PC-3 (cell line): ENCODE measurements around the gene BSCL2. TPM values are rescaled to one million over a fixed set of nuclear protein-coding genes. Genes with fewer than 3 reads are reported as not detected.
A peak's percentile ranks its signal among the peaks of the same experiment; 100 is the strongest.
"Not testable (repeated sequence)": the region's sequence is repeated elsewhere in the genome, so short reads cannot be mapped to it uniquely, and the experiment has no call there.

Source experiments
- ATAC-seq: fragments of 200-7000 bp; cut with Tn5 transposase; 2 replicates; pipeline ENCODE4 v1.9.1; 2020; ENCODE audit warnings: mild to moderate bottlenecking, moderate library complexity
- BruUV-seq: library from RNA; stranded (reverse); fragments of 400-500 nt; replicated peaks from 2 replicates; lab custom pipeline; 2021; lab: Mats Ljungman, UMichigan
- CTCF ChIA-PET: fragments of 300-600 bp; sonication (Branson Sonifier 250); formaldehyde crosslinking; loops from one replicate; lab custom pipeline; 2022; ENCODE audit warnings: antibody characterized with exemption; lab: Charles Lee
- POLR2A ChIA-PET: fragments of 300-600 bp; sonication (Branson Sonifier 250); formaldehyde crosslinking; loops from one replicate; lab custom pipeline; 2022; ENCODE audit warnings: antibody characterized with exemption; ENCODE audit not compliant: unreplicated experiment; lab: Charles Lee
- DNase-seq: peaks from one replicate; pipeline ENCODE4 v3.0.0-alpha.2; 2015
- H2AFZ ChIP-seq: fragments of 300-600 bp; sonication (generic); 2 replicates; pipeline ENCODE4 v1.6.0; 2016; ENCODE audit warnings: antibody characterized with exemption, low read length
- H3F3A ChIP-seq: fragments of 300-600 bp; sonication (generic); one replicate; pipeline ENCODE4 v1.6.0; 2017; ENCODE audit warnings: antibody characterized with exemption, low read length, control low read depth, mild to moderate bottlenecking; ENCODE audit not compliant: unreplicated experiment
- H3K27ac ChIP-seq: fragments of 300-600 bp; sonication (generic); 2 replicates; pipeline ENCODE4 v1.5.1; 2016; ENCODE audit warnings: mild to moderate bottlenecking, low read length
- H3K27me3 ChIP-seq: fragments of 300-600 bp; sonication (generic); 2 replicates; pipeline ENCODE4 v1.6.1; 2016; ENCODE audit warnings: low read length, mixed read lengths
- H3K36me3 ChIP-seq: fragments of 300-600 bp; sonication (generic); 2 replicates; pipeline ENCODE4 v1.6.1; 2016; ENCODE audit warnings: low read depth, mixed run types, low read length, mixed read lengths
- H3K4me1 ChIP-seq: fragments of 300-600 bp; sonication (generic); 2 replicates; pipeline ENCODE4 v1.5.1; 2016; ENCODE audit warnings: low read length; ENCODE audit not compliant: insufficient read depth
- H3K4me2 ChIP-seq: fragments of 300-600 bp; sonication (generic); 2 replicates; pipeline ENCODE4 v1.6.0; 2016; ENCODE audit warnings: low read length
- H3K4me3 ChIP-seq: fragments of 300-600 bp; sonication (generic); 2 replicates; pipeline ENCODE4 v1.5.1; 2016; ENCODE audit warnings: mild to moderate bottlenecking, low read length, mixed read lengths
- H3K79me2 ChIP-seq: fragments of 300-600 bp; sonication (generic); 2 replicates; pipeline ENCODE4 v1.6.1; 2017; ENCODE audit warnings: low read length, mixed read lengths
- H3K9ac ChIP-seq: fragments of 300-600 bp; sonication (generic); 2 replicates; pipeline ENCODE4 v1.6.0; 2016; ENCODE audit warnings: mild to moderate bottlenecking, low read length
- H3K9me2 ChIP-seq: fragments of 300-600 bp; sonication (generic); replicated peaks from 2 replicates; pipeline ENCODE4 v1.6.1; 2016; ENCODE audit warnings: mixed run types, low read length, mixed read lengths
- H3K9me3 ChIP-seq: fragments of 300-600 bp; sonication (generic); 2 replicates; pipeline ENCODE4 v1.6.1; 2016; ENCODE audit warnings: low read length, mixed read lengths
- H4K20me1 ChIP-seq: fragments of 300-600 bp; sonication (generic); 2 replicates; pipeline ENCODE4 v1.6.1; 2016; ENCODE audit warnings: low read length, mixed read lengths
- EZH2 ChIP-seq: fragments of 300-600 bp; sonication (generic); IDR thresholded peaks from one replicate; pipeline ENCODE4 v1.6.1; 2017; ENCODE audit warnings: antibody characterized with exemption, mild to moderate bottlenecking, low read length; ENCODE audit not compliant: unreplicated experiment
- EZH2phosphoT487 ChIP-seq: fragments of 300-600 bp; sonication (generic); IDR thresholded peaks from 2 replicates; pipeline ENCODE4 v1.6.1; 2018; ENCODE audit warnings: mild to moderate bottlenecking, antibody characterized with exemption, low read length, borderline replicate concordance
- intact Hi-C: fragments of 100-400 bp; cut with micrococcal nuclease; formaldehyde crosslinking; loops from 2 replicates; pipeline ENCODE4 v1.9.0; 2023
- total RNA-seq: library from RNA; depleted of rRNA; stranded (reverse); fragments of >200 nt; gene quantifications from 2 replicates; pipeline ENCODE4 v1.2.3, GENCODE V29; 2014
- TF ChIP-seq, protein P1 (sequence below): fragments of 300-600 bp; sonication (generic); conservative IDR thresholded peaks from 2 replicates; pipeline ENCODE4 v1.5.1; 2017; ENCODE audit warnings: antibody characterized with exemption, low read depth, mild to moderate bottlenecking, low read length

The BSCL2 gene
- total RNA-seq, 1 experiment from 2014 or later = 65.7 TPM

DNA sequence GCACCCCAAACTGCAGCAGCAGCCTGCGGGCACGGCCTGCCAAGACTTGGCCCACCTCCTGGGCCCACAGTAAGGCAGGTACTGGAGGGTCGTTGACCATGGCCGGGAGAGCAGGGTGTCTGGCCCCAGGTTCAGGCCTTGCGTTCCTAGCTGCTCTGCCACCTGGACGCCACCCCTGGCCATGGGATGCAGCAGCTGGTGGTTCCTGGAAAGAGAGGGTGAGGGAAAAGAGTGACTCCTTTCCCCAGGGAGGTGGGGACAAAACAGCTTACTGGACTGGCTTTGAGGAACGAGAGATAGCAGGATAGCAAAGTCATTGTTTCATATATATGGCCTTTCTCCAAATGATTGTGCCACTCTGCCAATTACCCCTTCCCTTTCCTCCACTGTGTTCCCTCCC lies 1.8 kb downstream of the BSCL2 start:
- intact Hi-C loops = no loop called here
- peak overlapping the region; percentile 72 for H3K9ac ChIP-seq
- H3K27ac ChIP-seq = peak overlapping the region; percentile 54
- peak overlapping the region; percentile 89 for H3K4me2 ChIP-seq
- H3K36me3 ChIP-seq = peaks cover 17% of the 10 kb centered on the region
- peaks cover 17% of the 10 kb centered on the region for H3K4me1 ChIP-seq
- H4K20me1 ChIP-seq = no peaks in the 10 kb centered on the region
- 0 out of 2 replicates have a peak, but pooled peaks cover 5% of the 10 kb centered on the region for H3K79me2 ChIP-seq
- no peaks in the 10 kb centered on the region for H3K27me3 ChIP-seq
- H2AFZ ChIP-seq = peak overlapping the region; percentile 88
- H3K9me2 ChIP-seq = no peaks in the 10 kb centered on the region
- ChIA-PET CTCF (interaction anchor here (0.9 to 1.7 kb wide), 2 partner anchors 11 to 25 kb away, joined by 4 read pairs; no protein-coding TSS in a partner anchor), POLR2A (interaction anchor here (0.6 to 1.2 kb wide), 3 partner anchors 24 to 136 kb away, joined by 3 to 19 read pairs (median 4); partner anchors contain the start of gene TAF6L)
- DNase-seq (peak; percentile 43), ATAC-seq (peak; percentile 31)
- BruUV-seq = no TSS peak
- H3F3A ChIP-seq = peaks cover 6% of the 10 kb centered on the region
- H3K9me3 ChIP-seq = no peaks in the 10 kb centered on the region
- TF ChIP-seq EZH2 (no peak), EZH2phosphoT487 (no peak)
- TF ChIP-seq, protein P1, sequence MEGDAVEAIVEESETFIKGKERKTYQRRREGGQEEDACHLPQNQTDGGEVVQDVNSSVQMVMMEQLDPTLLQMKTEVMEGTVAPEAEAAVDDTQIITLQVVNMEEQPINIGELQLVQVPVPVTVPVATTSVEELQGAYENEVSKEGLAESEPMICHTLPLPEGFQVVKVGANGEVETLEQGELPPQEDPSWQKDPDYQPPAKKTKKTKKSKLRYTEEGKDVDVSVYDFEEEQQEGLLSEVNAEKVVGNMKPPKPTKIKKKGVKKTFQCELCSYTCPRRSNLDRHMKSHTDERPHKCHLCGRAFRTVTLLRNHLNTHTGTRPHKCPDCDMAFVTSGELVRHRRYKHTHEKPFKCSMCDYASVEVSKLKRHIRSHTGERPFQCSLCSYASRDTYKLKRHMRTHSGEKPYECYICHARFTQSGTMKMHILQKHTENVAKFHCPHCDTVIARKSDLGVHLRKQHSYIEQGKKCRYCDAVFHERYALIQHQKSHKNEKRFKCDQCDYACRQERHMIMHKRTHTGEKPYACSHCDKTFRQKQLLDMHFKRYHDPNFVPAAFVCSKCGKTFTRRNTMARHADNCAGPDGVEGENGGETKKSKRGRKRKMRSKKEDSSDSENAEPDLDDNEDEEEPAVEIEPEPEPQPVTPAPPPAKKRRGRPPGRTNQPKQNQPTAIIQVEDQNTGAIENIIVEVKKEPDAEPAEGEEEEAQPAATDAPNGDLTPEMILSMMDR = 0 out of 2 replicates have a peak, but pooled peaks have one; percentile 10
- peak overlapping the region; percentile 87 for H3K4me3 ChIP-seq

DNA sequence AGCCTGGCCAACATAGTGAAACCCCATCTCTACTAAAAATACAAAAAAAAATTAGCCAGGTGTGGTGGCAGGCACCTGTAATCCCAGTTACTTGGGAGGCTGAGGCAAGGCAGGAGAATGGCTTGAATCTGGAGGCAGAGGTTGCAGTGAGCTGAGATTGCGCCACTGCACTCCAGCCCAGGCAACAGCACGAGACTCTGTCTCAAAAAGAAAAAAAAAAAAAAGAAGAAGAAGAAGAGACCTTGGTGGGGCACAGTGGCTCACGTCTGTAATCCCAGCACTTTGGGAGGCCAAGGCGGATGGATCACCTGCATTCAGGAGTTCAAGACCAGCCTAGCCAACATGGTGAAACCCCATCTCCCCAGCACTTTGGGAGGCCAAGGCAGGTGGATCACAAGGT lies 3.3 kb downstream of the BSCL2 start:
- intact Hi-C loops, H3K27me3 ChIP-seq, DNase-seq, ATAC-seq, H3K36me3 ChIP-seq, H3K4me2 ChIP-seq, H3F3A ChIP-seq, H3K9me3 ChIP-seq, H3K4me3 ChIP-seq, H4K20me1 ChIP-seq, H3K9ac ChIP-seq, CTCF ChIA-PET, BruUV-seq, H3K9me2 ChIP-seq, POLR2A ChIA-PET, H3K79me2 ChIP-seq, H2AFZ ChIP-seq, H3K27ac ChIP-seq: not testable (repeated sequence)
- H3K4me1 ChIP-seq = peaks cover 17% of the 10 kb centered on the region

DNA sequence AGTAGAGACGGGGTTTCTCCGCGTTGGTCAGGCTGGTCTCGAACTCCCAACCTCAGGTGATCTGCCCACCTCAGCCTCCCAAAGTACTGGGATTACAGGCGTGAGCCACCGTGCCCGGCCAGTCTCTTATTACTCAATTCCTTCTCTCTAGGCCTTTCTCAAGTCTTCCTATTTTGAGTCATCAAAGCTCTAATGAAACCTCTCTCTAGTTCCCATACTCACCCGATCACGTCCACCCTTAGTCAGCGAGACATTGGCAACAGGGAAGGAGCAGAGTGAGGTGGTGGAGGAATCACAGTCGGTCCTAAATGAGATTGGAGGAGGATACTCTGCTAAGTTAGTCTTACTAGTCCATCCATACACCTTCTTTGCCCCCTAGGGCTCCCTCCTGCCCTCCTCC lies 5.0 kb downstream of the BSCL2 start:
- no peak for ATAC-seq
- POLR2A ChIA-PET = no interaction called here
- intact Hi-C loops = no loop called here

More for the DNA sequence above, 5.0 kb downstream of the BSCL2 start:
- H3F3A ChIP-seq = peaks cover 4% of the 10 kb centered on the region
- no peak overlapping the region for H2AFZ ChIP-seq
- H3K9me3 ChIP-seq = no peaks in the 10 kb centered on the region
- CTCF ChIA-PET = no interaction called here
- H3K4me3 ChIP-seq = no peak overlapping the region
- no peak for DNase-seq
- TF ChIP-seq, protein P1 = no peak
- no peak for TF ChIP-seq EZH2phosphoT487
- H3K36me3 ChIP-seq = peaks cover 10% of the 10 kb centered on the region
- no peak overlapping the region for H3K27ac ChIP-seq
- H3K4me1 ChIP-seq = peaks cover 17% of the 10 kb centered on the region
- no TSS peak for BruUV-seq
- H3K4me2 ChIP-seq = no peak overlapping the region
- no peaks in the 10 kb centered on the region for H3K9me2 ChIP-seq
- 0 out of 2 replicates have a peak, but pooled peaks cover 5% of the 10 kb centered on the region for H3K79me2 ChIP-seq
- H4K20me1 ChIP-seq = no peaks in the 10 kb centered on the region
- H3K27me3 ChIP-seq = no peaks in the 10 kb centered on the region
- H3K9ac ChIP-seq = no peak overlapping the region
